ENCODE data around the gene WASF2. TPM values are rescaled to one million over a fixed set of nuclear protein-coding genes. Genes with fewer than 3 reads are reported as not detected.

The WASF2 gene
- total and polyA plus RNA-seq, 2 of the 8 experiments (the other 6 are each of a cell fraction or from before 2014, with no cell fraction given), result 32.1 to 86.6 TPM

DNA sequence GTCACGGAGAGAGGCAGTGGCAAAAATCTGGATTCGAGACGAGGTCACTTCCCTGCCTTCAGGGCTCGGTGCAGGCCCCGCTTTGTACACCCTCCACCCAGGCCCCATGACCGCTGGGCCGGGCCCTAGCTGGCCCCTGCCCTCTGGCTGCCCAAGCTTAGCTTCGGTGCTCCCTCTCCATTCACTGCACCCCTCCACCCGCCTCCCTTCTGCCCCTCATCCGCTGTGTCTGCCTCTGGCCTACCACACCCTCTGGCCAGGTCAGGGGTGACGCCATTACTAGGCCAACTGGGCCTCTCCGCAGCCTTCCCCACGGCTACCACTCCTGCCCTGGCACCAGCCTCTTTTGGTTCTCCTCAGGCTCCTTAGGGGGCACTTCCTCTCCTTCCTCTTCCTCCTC lies 106.3 kb downstream of the WASF2 start:
- Histone ChIP-seq H3K4me3 (ENCODE audit: extremely low read depth in 1 of 4, insufficient read depth in 2 of 4, low read depth in 3 of 4, low read length in 4 of 4) (peak overlapping the region in 1 of 4 experiments; percentile 74; a peak in 2 of 8 replicates), H3K4me1 (replicated peaks in 1 of 4; ENCODE audit: control insufficient read depth in 3 of 4, insufficient read depth in 4 of 4, low read length in 3 of 4) (peaks cover 0 to 7% (median 1%) of the 10 kb centered on the region in 4 experiments; a peak in 3 of 7 replicates), H4K91ac (replicated peaks; ENCODE audit: insufficient read length, low read length) (no peak overlapping the region), H2AK5ac (ENCODE audit: low read depth, low read length) (peak overlapping the region; percentile 61; the same call in 1 of the 2 replicates), H3K27me3 (replicated peaks in 1 of 4; ENCODE audit: control insufficient read depth in 3 of 4, extremely low read depth in 1 of 4, insufficient read depth in 3 of 4, low read length in 3 of 4) (peaks cover 0 to 16% (median 9%) of the 10 kb centered on the region in 4 experiments; a peak in 6 of 7 replicates), H2BK120ac (replicated peaks; ENCODE audit: low read depth, low read length) (no peak overlapping the region), H3K79me2 (ENCODE audit: control insufficient read depth in 1 of 2, insufficient read depth in 2 of 2, low read length in 2 of 2) (no peaks in the 10 kb centered on the region), H3K27ac (ENCODE audit: low read depth, low read length) (no peak overlapping the region), H2AFZ (ENCODE audit: low read length) (no peak overlapping the region), H3K56ac (replicated peaks; ENCODE audit: insufficient read length, low read depth, low read length) (no peak overlapping the region), H4K8ac (ENCODE audit: extremely low read depth, insufficient read depth, low read length) (no peak overlapping the region), H3K23ac (ENCODE audit: insufficient read length) (no peak overlapping the region), H3K36me3 (ENCODE audit: control insufficient read depth in 2 of 4, insufficient read depth in 4 of 4, low read length in 3 of 4) (no peaks in the 10 kb centered on the region), H2BK12ac (ENCODE audit: low read depth, low read length) (peak overlapping the region; percentile 68; the same call in 1 of the 2 replicates), H4K20me1 (replicated peaks in 1 of 2; ENCODE audit: control insufficient read depth in 1 of 2, insufficient read depth in 2 of 2, low read length in 2 of 2) (no peaks in the 10 kb centered on the region), H3K9ac (replicated peaks in 1 of 4; ENCODE audit: extremely low read depth in 1 of 4, low read depth in 3 of 4, low read length in 3 of 4) (no peak overlapping the region), H3K18ac (ENCODE audit: extremely low read depth, low read length) (peak overlapping the region; percentile 73; the same call in 1 of the 2 replicates), H4K5ac (ENCODE audit: insufficient read length, low read depth, low read length) (no peak overlapping the region), H3K4me2 (ENCODE audit: insufficient read depth in 1 of 2, low read depth in 2 of 2, low read length in 2 of 2) (peak overlapping the region; percentile 45 to 89; a peak in 2 of 4 replicates), H3K9me3 (ENCODE audit: insufficient read depth in 2 of 2, low read depth in 1 of 2, low read length in 1 of 2) (no peaks in the 10 kb centered on the region), H3K23me2 (ENCODE audit: low read depth, low read length) (peaks cover 4% of the 10 kb centered on the region; the same call in 1 of the 2 replicates), H2BK15ac (ENCODE audit: low read length) (peak overlapping the region; percentile 88; the same call in 1 of the 2 replicates), H3K14ac (ENCODE audit: insufficient read length) (no peak overlapping the region), H3K4ac (replicated peaks; ENCODE audit: insufficient read length, low read depth, low read length) (no peak overlapping the region), H2BK5ac (ENCODE audit: low read depth, low read length) (no peak overlapping the region), H2BK20ac (ENCODE audit: low read length) (no peak overlapping the region), H3K79me1 (ENCODE audit: low read depth, low read length) (no peaks in the 10 kb centered on the region)
- WGBS, 2 experiments (ENCODE audit: extremely low coverage in 1 of 2, insufficient coverage in 1 of 2, insufficient read length in 1 of 2, insufficient replicate concordance in 2 of 2, low coverage in 1 of 2, low lambda C conversion rate in 2 of 2, missing lambda C conversion rate in 1 of 2), result 80% methylated on average over 12 of the region's 13 CpGs; no CpG with 5 or more reads in 1 of the 2 experiments
- no peak for FAIRE-seq
- no peak for DNase-seq (ENCODE audit: low read depth in 1 of 2, low spot score in 2 of 2)
- ChIA-PET POLR2A (ENCODE audit: partially characterized antibody) (interaction anchor here (1.5 to 3.7 kb wide), 3 partner anchors 15 to 386 kb away, joined by 4 to 18 read pairs (median 8); partner anchors contain the start of gene MAP3K6), CTCF (ENCODE audit: partially characterized antibody) (interaction anchor here (0.7 to 18.9 kb wide), 13 partner anchors 10 to 1098 kb away, joined by 3 to 625 read pairs (median 5); partner anchors contain the start of genes FCN3 and MAP3K6)
- TF ChIP-seq HDAC2 (IDR thresholded peaks at IDR 0.05; ENCODE audit: borderline replicate concordance in 1 of 2, low read depth in 2 of 2, low read length in 2 of 2) (no peak), KDM4A (IDR thresholded peaks at IDR 0.05; ENCODE audit: low read depth, low read length, severe bottlenecking) (no peak), ASH2L (IDR thresholded peaks at IDR 0.05; ENCODE audit: low read length) (no peak), KDM5A (IDR thresholded peaks at IDR 0.05; ENCODE audit: low read length) (no peak), POLR2AphosphoS5 (IDR thresholded peaks at IDR 0.05; ENCODE audit: low read depth, low read length) (no peak), RAD21 (IDR thresholded peaks at IDR 0.05 in 1 of 2, conservative IDR thresholded peaks at IDR 0.05 in 1 of 2; ENCODE audit: low read depth in 2 of 2, low read length in 2 of 2) (no peak), JUN (IDR thresholded peaks at IDR 0.05; ENCODE audit: low read depth, low read length) (no peak), TAF1 (IDR thresholded peaks at IDR 0.05; ENCODE audit: low read depth, low read length) (no peak), CHD1 (IDR thresholded peaks at IDR 0.05; ENCODE audit: low read depth, low read length) (no peak)
- TF ChIP-seq, protein P1, sequence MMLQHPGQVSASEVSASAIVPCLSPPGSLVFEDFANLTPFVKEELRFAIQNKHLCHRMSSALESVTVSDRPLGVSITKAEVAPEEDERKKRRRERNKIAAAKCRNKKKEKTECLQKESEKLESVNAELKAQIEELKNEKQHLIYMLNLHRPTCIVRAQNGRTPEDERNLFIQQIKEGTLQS (IDR thresholded peaks at IDR 0.05; ENCODE audit: insufficient read depth, low read depth, low read length), result no peak

Measured in H1 (cell line).